GM23248 (cell line): ENCODE data around the gene HINT3. TPM values are rescaled to one million over a fixed set of nuclear protein-coding genes. Genes with fewer than 3 reads are reported as not detected.
A peak's percentile ranks its signal among the peaks of the same experiment; 100 is the strongest.

ENCODE experiments used
- DNase-seq: peaks from one replicate; pipeline ENCODE4 v3.0.0-alpha.2; 2015
- H2AFZ ChIP-seq: fragments of 200-600 bp; sonication (generic); 2 replicates; pipeline ENCODE4 v1.6.1; 2016; ENCODE audit warnings: antibody characterized with exemption
- H3F3A ChIP-seq: fragments of 200-600 bp; sonication (generic); 2 replicates; pipeline ENCODE4 v1.6.1; 2016; ENCODE audit warnings: mild to moderate bottlenecking, antibody characterized with exemption, mixed run types; ENCODE audit not compliant: insufficient read depth
- H3K27ac ChIP-seq: fragments of 200-600 bp; sonication (generic); 2 replicates; pipeline ENCODE4 v1.5.1; 2016; ENCODE audit warnings: mild to moderate bottlenecking
- H3K27me3 ChIP-seq: fragments of 200-600 bp; sonication (generic); replicated peaks from 2 replicates; pipeline ENCODE4 v1.6.1; 2016; ENCODE audit warnings: mild to moderate bottlenecking; ENCODE audit not compliant: insufficient read depth
- H3K36me3 ChIP-seq: fragments of 200-600 bp; sonication (generic); 2 replicates; pipeline ENCODE4 v1.6.1; 2016; ENCODE audit warnings: low read depth, mild to moderate bottlenecking
- H3K4me1 ChIP-seq: fragments of 200-600 bp; sonication (generic); 2 replicates; pipeline ENCODE4 v1.6.1; 2016; ENCODE audit warnings: mild to moderate bottlenecking; ENCODE audit not compliant: insufficient read depth
- H3K4me2 ChIP-seq: fragments of 200-600 bp; sonication (generic); one replicate; pipeline ENCODE4 v1.6.1; 2016; ENCODE audit warnings: mild to moderate bottlenecking; ENCODE audit not compliant: unreplicated experiment
- H3K4me3 ChIP-seq: fragments of 200-600 bp; sonication (generic); 2 replicates; pipeline ENCODE4 v1.5.1; 2016; ENCODE audit warnings: mild to moderate bottlenecking
- H3K79me2 ChIP-seq: fragments of 200-600 bp; sonication (generic); 2 replicates; pipeline ENCODE4 v1.6.1; 2016; ENCODE audit warnings: mild to moderate bottlenecking; ENCODE audit not compliant: insufficient read depth
- H3K9ac ChIP-seq: fragments of 200-600 bp; sonication (generic); 2 replicates; pipeline ENCODE4 v1.6.1; 2016; ENCODE audit warnings: mild to moderate bottlenecking
- H3K9me2 ChIP-seq: fragments of 200-600 bp; sonication (generic); 2 replicates; pipeline ENCODE4 v1.6.1; 2016; ENCODE audit warnings: mixed run types, mild to moderate bottlenecking, moderate library complexity; ENCODE audit not compliant: insufficient read depth
- H3K9me3 ChIP-seq: fragments of 200-600 bp; sonication (generic); one replicate; pipeline ENCODE4 v1.6.1; 2017; ENCODE audit warnings: low read depth
- H4K20me1 ChIP-seq: fragments of 200-600 bp; sonication (generic); 2 replicates; pipeline ENCODE4 v1.6.0; 2016; ENCODE audit not compliant: insufficient read depth
- EZH2 ChIP-seq: fragments of 200-600 bp; sonication (generic); IDR thresholded peaks from 2 replicates; pipeline ENCODE4 v1.6.1; 2018; ENCODE audit warnings: antibody characterized with exemption, mild to moderate bottlenecking; ENCODE audit not compliant: insufficient read depth, poor library complexity, severe bottlenecking
- EZH2phosphoT487 ChIP-seq: fragments of 200-600 bp; sonication (generic); IDR thresholded peaks from 2 replicates; pipeline ENCODE4 v1.6.1; 2018; ENCODE audit warnings: antibody characterized with exemption, moderate library complexity, mild to moderate bottlenecking, low read depth; ENCODE audit not compliant: insufficient read depth
- WGBS, 2 experiments: methylation state at CpG; one replicate each; pipeline ENCODE4 v1.1.6; 2015 to 2017; ENCODE audit warnings: low lambda C conversion rate in 2 of 2, low coverage in 1 of 2; ENCODE audit errors: missing lambda C conversion rate in 2 of 2; 5-methylcytosine and 5-hydroxymethylcytosine counted together
- in situ Hi-C: fragments of 300-500 bp; cut with MboI; formaldehyde crosslinking; loops from 2 replicates; pipeline ENCODE4 v1.15.0; 2020
- polyA plus RNA-seq: library from polyadenylated mRNA; unstranded; fragments of >200 nt; fragmentation: Nextera tagmentation; extraction: Ambion mirVana; gene quantifications from 2 replicates; pipeline ENCODE4 v1.2.1, GENCODE V29; 2016
- total RNA-seq: library from RNA; depleted of rRNA; stranded (reverse); fragments of >200 nt; shearing (Covaris generic); gene quantifications from 2 replicates; pipeline ENCODE4 v1.2.3, GENCODE V29; 2014

The HINT3 gene
- total and polyA plus RNA-seq, 2 experiments from 2014 or later: 7.0 to 20.5 TPM

GRCh38 chr6:125944434-125944816 lies 12.1 kb upstream of the HINT3 start:
- 14 to 20% methylated on average over 5 of the region's 5 CpGs for WGBS, 2 experiments
- Histone ChIP-seq H3K36me3 (no peaks in the 10 kb centered on the region), H3K9me3 (no peaks in the 10 kb centered on the region), H3K27me3 (no peaks in the 10 kb centered on the region), H4K20me1 (no peaks in the 10 kb centered on the region), H3K9ac (no peak overlapping the region), H3K4me2 (peak overlapping the region; percentile 4), H3K79me2 (no peaks in the 10 kb centered on the region), H3K4me3 (no peak overlapping the region), H3K9me2 (no peaks in the 10 kb centered on the region), H3F3A (peaks cover 52% of the 10 kb centered on the region), H3K4me1 (peaks cover 59% of the 10 kb centered on the region), H3K27ac (peak overlapping the region; percentile 66), H2AFZ (peak overlapping the region; percentile 50; the same call in 1 of the 2 replicates)
- TF ChIP-seq EZH2: no peak
- TF ChIP-seq EZH2phosphoT487: no peak
- peak; percentile 61 for DNase-seq
- in situ Hi-C loops: no loop called here

GRCh38 chr6:125944896-125945295 lies 11.7 kb upstream of the HINT3 start:
- no peaks in the 10 kb centered on the region for H3K9me3 ChIP-seq
- no peak overlapping the region for H3K9ac ChIP-seq
- WGBS, 2 experiments: 86 to 93% methylated on average over 1 of the region's 1 CpG
- H3K4me3 ChIP-seq: no peak overlapping the region
- H3K36me3 ChIP-seq: no peaks in the 10 kb centered on the region
- no peak overlapping the region for H2AFZ ChIP-seq
- no peak for DNase-seq
- peaks cover 61% of the 10 kb centered on the region for H3K4me1 ChIP-seq
- H3K4me2 ChIP-seq: peak overlapping the region; percentile 36
- peaks cover 52% of the 10 kb centered on the region for H3F3A ChIP-seq
- H3K79me2 ChIP-seq: no peaks in the 10 kb centered on the region
- in situ Hi-C loops: no loop called here
- TF ChIP-seq EZH2 (no peak), EZH2phosphoT487 (no peak)
- no peaks in the 10 kb centered on the region for H3K9me2 ChIP-seq
- H4K20me1 ChIP-seq: no peaks in the 10 kb centered on the region
- H3K27me3 ChIP-seq: no peaks in the 10 kb centered on the region
- peak overlapping the region; percentile 66 for H3K27ac ChIP-seq

GRCh38 chr6:125945378-125946141 lies 11.0 kb upstream of the HINT3 start:
- H3K9ac ChIP-seq: no peak overlapping the region
- H2AFZ ChIP-seq: no peak overlapping the region
- in situ Hi-C loops: no loop called here
- TF ChIP-seq EZH2phosphoT487 (no peak), EZH2 (no peak)
- H3F3A ChIP-seq: peaks cover 47% of the 10 kb centered on the region
- H3K4me3 ChIP-seq: no peak overlapping the region
- whole genome bisulfite sequencing, 2 experiments: 95 to 100% methylated on average over 1 of the region's 1 CpG
- H3K79me2 ChIP-seq: no peaks in the 10 kb centered on the region
- H3K4me2 ChIP-seq: peak overlapping the region; percentile 36
- no peaks in the 10 kb centered on the region for H3K27me3 ChIP-seq
- peaks cover 62% of the 10 kb centered on the region for H3K4me1 ChIP-seq
- no peaks in the 10 kb centered on the region for H3K36me3 ChIP-seq
- no peaks in the 10 kb centered on the region for H3K9me2 ChIP-seq
- no peaks in the 10 kb centered on the region for H3K9me3 ChIP-seq
- no peaks in the 10 kb centered on the region for H4K20me1 ChIP-seq
- peak overlapping the region; percentile 66 for H3K27ac ChIP-seq
- DNase-seq: peak; percentile 46

- no peak overlapping the region for H2AFZ ChIP-seq
- H3K9me2 ChIP-seq: no peaks in the 10 kb centered on the region
- in situ Hi-C loops: no loop called here
- H3K27me3 ChIP-seq: no peaks in the 10 kb centered on the region
- no peaks in the 10 kb centered on the region for H4K20me1 ChIP-seq
- H3K9me3 ChIP-seq: no peaks in the 10 kb centered on the region
- no peaks in the 10 kb centered on the region for H3K36me3 ChIP-seq
- peak overlapping the region; percentile 43 for H3K4me2 ChIP-seq
- H3K4me3 ChIP-seq: no peak overlapping the region
- H3K9ac ChIP-seq: no peak overlapping the region
- DNase-seq: peak; percentile 91
- H3K4me1 ChIP-seq: peaks cover 55% of the 10 kb centered on the region
- TF ChIP-seq EZH2: no peak
- no peak for TF ChIP-seq EZH2phosphoT487
- H3K79me2 ChIP-seq: no peaks in the 10 kb centered on the region
- peak overlapping the region; percentile 11; the same call in 1 of the 2 replicates for H3K27ac ChIP-seq
- H3F3A ChIP-seq: peaks cover 40% of the 10 kb centered on the region
- WGBS, 2 experiments: 22 to 34% methylated on average over 2 of the region's 2 CpGs
Measured at GRCh38 chr6:125947615-125948014, 9.0 kb upstream of the HINT3 start.
